GM23338 (cell line): ENCODE measurements around the gene KRTAP10-12. TPM values are rescaled to one million over a fixed set of nuclear protein-coding genes. Genes with fewer than 3 reads are reported as not detected.

ENCODE experiments used
- ATAC-seq: fragments of 200-7000 bp; cut with Tn5 transposase; 3 replicates; pipeline ENCODE4 v1.9.1; 2020
- DNase-seq: peaks from one replicate; pipeline ENCODE4 v3.0.0-alpha.2; 2015; ENCODE audit warnings: low spot score
- H2AFZ ChIP-seq: fragments of 200-600 bp; sonication (generic); 2 replicates; pipeline ENCODE4 v1.8.0; 2016; ENCODE audit warnings: antibody characterized with exemption, mild to moderate bottlenecking, moderate library complexity
- H3F3A ChIP-seq: fragments of 200-600 bp; sonication (generic); replicated peaks from 2 replicates; pipeline ENCODE4 v1.8.0; 2017; ENCODE audit warnings: antibody characterized with exemption, mixed run types, low read depth
- H3K27ac ChIP-seq: fragments of 200-600 bp; sonication (generic); 2 replicates; pipeline ENCODE4 v1.6.1; 2016; ENCODE audit warnings: low read depth
- H3K27me3 ChIP-seq: fragments of 200-600 bp; sonication (generic); 2 replicates; pipeline ENCODE4 v1.8.0; 2016; ENCODE audit warnings: mild to moderate bottlenecking, mixed run types, moderate library complexity; ENCODE audit not compliant: insufficient read depth
- H3K36me3 ChIP-seq: fragments of 200-600 bp; sonication (generic); 2 replicates; pipeline ENCODE4 v1.8.0; 2016; ENCODE audit warnings: mild to moderate bottlenecking; ENCODE audit not compliant: insufficient read depth
- H3K4me1 ChIP-seq: fragments of 200-600 bp; sonication (generic); 2 replicates; pipeline ENCODE4 v1.8.0; 2016; ENCODE audit warnings: mild to moderate bottlenecking, moderate library complexity; ENCODE audit not compliant: insufficient read depth
- H3K4me2 ChIP-seq: fragments of 200-600 bp; sonication (generic); 2 replicates; pipeline ENCODE4 v1.7.1; 2017; ENCODE audit warnings: mixed run types
- H3K4me3 ChIP-seq: fragments of 200-600 bp; sonication (generic); 2 replicates; pipeline ENCODE4 v1.6.1; 2016; ENCODE audit warnings: mixed run types
- H3K79me2 ChIP-seq: fragments of 200-600 bp; sonication (generic); replicated peaks from 2 replicates; pipeline ENCODE4 v1.8.0; 2017; ENCODE audit warnings: mild to moderate bottlenecking; ENCODE audit not compliant: insufficient read depth
- H3K9me2 ChIP-seq: fragments of 200-600 bp; sonication (generic); 2 replicates; pipeline ENCODE4 v1.8.0; 2017; ENCODE audit not compliant: insufficient read depth
- H4K20me1 ChIP-seq: fragments of 200-600 bp; sonication (generic); replicated peaks from 2 replicates; pipeline ENCODE4 v1.8.0; 2017; ENCODE audit warnings: mild to moderate bottlenecking; ENCODE audit not compliant: insufficient read depth
- H3K27ac Mint-ChIP-seq: 2 replicates; pipeline ENCODE4 v1.8.0; 2020; ENCODE audit warnings: inconsistent platforms, mild to moderate bottlenecking, moderate library complexity, mixed read lengths
- H3K27me3 Mint-ChIP-seq: 3 replicates; pipeline ENCODE4 v1.8.0; 2022; ENCODE audit warnings: low read depth, mild to moderate bottlenecking, moderate library complexity, mixed read lengths, inconsistent platforms; ENCODE audit not compliant: insufficient read depth, poor library complexity
- H3K36me3 Mint-ChIP-seq: 3 replicates; pipeline ENCODE4 v1.8.0; 2021; ENCODE audit warnings: low read depth, mild to moderate bottlenecking, inconsistent platforms, moderate library complexity, mixed read lengths
- H3K4me1 Mint-ChIP-seq: 3 replicates; pipeline ENCODE4 v1.8.0; 2020; ENCODE audit warnings: mild to moderate bottlenecking, inconsistent platforms, mixed read lengths
- H3K4me3 Mint-ChIP-seq: 3 replicates; pipeline ENCODE4 v1.8.0; 2021; ENCODE audit warnings: moderate library complexity, mild to moderate bottlenecking, inconsistent platforms, mixed read lengths
- H3K9me3 Mint-ChIP-seq: 3 replicates; pipeline ENCODE4 v1.8.0; 2020; ENCODE audit warnings: moderate library complexity, mild to moderate bottlenecking, inconsistent platforms, mixed read lengths
- CREB1 ChIP-seq: fragments of 250-450 bp; sonication (Bioruptor Pico); IDR thresholded peaks from 2 replicates; pipeline ENCODE4 v1.5.0; 2020; ENCODE audit warnings: low read depth, mild to moderate bottlenecking, moderate library complexity
- EZH2 ChIP-seq: fragments of 200-600 bp; sonication (generic); IDR thresholded peaks from one replicate; pipeline ENCODE4 v1.8.0; 2017; ENCODE audit warnings: antibody characterized with exemption, mild to moderate bottlenecking, low read depth; ENCODE audit not compliant: unreplicated experiment
- EZH2phosphoT487 ChIP-seq: fragments of 200-600 bp; sonication (generic); IDR thresholded peaks from one replicate; pipeline ENCODE4 v1.8.1; 2018; ENCODE audit warnings: antibody characterized with exemption; ENCODE audit not compliant: unreplicated experiment
- POLR2AphosphoS5 ChIP-seq: IDR thresholded peaks from 2 replicates; pipeline ENCODE4 v1.6.1; 2016; ENCODE audit warnings: antibody characterized with exemption, low read depth
- ZNF114 ChIP-seq: fragments of 250-450 bp; sonication (Bioruptor Pico); IDR thresholded peaks from 2 replicates; pipeline ENCODE4 v1.5.0; 2020; ENCODE audit warnings: mild to moderate bottlenecking, moderate library complexity
- ZNF331 ChIP-seq: fragments of 250-450 bp; sonication (Bioruptor Pico); IDR thresholded peaks from 2 replicates; pipeline ENCODE4 v1.5.0; 2020; ENCODE audit warnings: low read depth, mild to moderate bottlenecking, moderate library complexity
- polyA plus RNA-seq: library from polyadenylated mRNA; unstranded; fragments of >200 nt; fragmentation: Nextera tagmentation; extraction: Ambion mirVana; gene quantifications from 2 replicates; pipeline ENCODE4 v1.2.1, GENCODE V29; 2016
- total RNA-seq: library from RNA; depleted of rRNA; stranded (reverse); fragments of >200 nt; shearing (Covaris generic); gene quantifications from 2 replicates; pipeline ENCODE4 v1.2.3, GENCODE V29; 2014
- TF ChIP-seq, protein P1 (sequence below): IDR thresholded peaks from 2 replicates; pipeline ENCODE4 v1.6.1; 2016; ENCODE audit warnings: antibody characterized with exemption
- TF ChIP-seq, protein P2 (sequence below): fragments of 250-450 bp; sonication (Bioruptor Pico); IDR thresholded peaks from 2 replicates; pipeline ENCODE4 v1.5.0; 2020; ENCODE audit warnings: mild to moderate bottlenecking, moderate library complexity

The KRTAP10-12 gene
- total and polyA plus RNA-seq, 2 experiments from 2014 or later, result not detected

DNA sequence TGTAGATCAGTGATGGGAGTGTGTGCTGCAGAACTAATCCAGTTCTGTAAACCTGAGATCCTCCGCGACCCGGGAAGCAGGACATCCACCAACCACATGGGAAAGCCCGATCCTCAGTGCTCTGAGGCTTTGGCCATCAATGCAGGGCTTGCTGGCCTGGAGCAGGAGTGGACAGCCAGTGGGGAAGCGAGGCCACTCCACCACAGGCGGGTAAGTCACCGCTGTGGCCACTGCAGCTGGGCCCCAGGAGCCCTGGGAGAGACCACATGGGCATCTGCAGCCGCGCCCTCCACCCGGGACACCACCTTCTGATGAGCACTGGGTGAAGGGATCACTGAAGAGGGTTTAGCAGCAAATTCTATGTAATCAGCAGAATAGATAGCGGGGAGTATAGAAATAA lies 15.8 kb upstream of the KRTAP10-12 start:
- Mint-ChIP-seq H3K4me3 (no peak overlapping the region), H3K27ac (no peak overlapping the region), H3K27me3 (peaks cover 3% of the 10 kb centered on the region), H3K9me3 (no peaks in the 10 kb centered on the region; the same call in 2 of the 3 replicates), H3K4me1 (peaks cover 5% of the 10 kb centered on the region), H3K36me3 (no peaks in the 10 kb centered on the region)
- no peak overlapping the region for H2AFZ ChIP-seq
- H3K9me2 ChIP-seq, result no peaks in the 10 kb centered on the region; the same call in 1 of the 2 replicates
- TF ChIP-seq EZH2 (no peak), ZNF331 (CRISPR knock-in tag) (no peak), POLR2AphosphoS5 (no peak), ZNF114 (no peak), EZH2phosphoT487 (no peak), CREB1 (CRISPR knock-in tag) (no peak)
- TF ChIP-seq, protein P1, sequence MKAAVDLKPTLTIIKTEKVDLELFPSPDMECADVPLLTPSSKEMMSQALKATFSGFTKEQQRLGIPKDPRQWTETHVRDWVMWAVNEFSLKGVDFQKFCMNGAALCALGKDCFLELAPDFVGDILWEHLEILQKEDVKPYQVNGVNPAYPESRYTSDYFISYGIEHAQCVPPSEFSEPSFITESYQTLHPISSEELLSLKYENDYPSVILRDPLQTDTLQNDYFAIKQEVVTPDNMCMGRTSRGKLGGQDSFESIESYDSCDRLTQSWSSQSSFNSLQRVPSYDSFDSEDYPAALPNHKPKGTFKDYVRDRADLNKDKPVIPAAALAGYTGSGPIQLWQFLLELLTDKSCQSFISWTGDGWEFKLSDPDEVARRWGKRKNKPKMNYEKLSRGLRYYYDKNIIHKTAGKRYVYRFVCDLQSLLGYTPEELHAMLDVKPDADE, result no peak
- TF ChIP-seq, protein P2, sequence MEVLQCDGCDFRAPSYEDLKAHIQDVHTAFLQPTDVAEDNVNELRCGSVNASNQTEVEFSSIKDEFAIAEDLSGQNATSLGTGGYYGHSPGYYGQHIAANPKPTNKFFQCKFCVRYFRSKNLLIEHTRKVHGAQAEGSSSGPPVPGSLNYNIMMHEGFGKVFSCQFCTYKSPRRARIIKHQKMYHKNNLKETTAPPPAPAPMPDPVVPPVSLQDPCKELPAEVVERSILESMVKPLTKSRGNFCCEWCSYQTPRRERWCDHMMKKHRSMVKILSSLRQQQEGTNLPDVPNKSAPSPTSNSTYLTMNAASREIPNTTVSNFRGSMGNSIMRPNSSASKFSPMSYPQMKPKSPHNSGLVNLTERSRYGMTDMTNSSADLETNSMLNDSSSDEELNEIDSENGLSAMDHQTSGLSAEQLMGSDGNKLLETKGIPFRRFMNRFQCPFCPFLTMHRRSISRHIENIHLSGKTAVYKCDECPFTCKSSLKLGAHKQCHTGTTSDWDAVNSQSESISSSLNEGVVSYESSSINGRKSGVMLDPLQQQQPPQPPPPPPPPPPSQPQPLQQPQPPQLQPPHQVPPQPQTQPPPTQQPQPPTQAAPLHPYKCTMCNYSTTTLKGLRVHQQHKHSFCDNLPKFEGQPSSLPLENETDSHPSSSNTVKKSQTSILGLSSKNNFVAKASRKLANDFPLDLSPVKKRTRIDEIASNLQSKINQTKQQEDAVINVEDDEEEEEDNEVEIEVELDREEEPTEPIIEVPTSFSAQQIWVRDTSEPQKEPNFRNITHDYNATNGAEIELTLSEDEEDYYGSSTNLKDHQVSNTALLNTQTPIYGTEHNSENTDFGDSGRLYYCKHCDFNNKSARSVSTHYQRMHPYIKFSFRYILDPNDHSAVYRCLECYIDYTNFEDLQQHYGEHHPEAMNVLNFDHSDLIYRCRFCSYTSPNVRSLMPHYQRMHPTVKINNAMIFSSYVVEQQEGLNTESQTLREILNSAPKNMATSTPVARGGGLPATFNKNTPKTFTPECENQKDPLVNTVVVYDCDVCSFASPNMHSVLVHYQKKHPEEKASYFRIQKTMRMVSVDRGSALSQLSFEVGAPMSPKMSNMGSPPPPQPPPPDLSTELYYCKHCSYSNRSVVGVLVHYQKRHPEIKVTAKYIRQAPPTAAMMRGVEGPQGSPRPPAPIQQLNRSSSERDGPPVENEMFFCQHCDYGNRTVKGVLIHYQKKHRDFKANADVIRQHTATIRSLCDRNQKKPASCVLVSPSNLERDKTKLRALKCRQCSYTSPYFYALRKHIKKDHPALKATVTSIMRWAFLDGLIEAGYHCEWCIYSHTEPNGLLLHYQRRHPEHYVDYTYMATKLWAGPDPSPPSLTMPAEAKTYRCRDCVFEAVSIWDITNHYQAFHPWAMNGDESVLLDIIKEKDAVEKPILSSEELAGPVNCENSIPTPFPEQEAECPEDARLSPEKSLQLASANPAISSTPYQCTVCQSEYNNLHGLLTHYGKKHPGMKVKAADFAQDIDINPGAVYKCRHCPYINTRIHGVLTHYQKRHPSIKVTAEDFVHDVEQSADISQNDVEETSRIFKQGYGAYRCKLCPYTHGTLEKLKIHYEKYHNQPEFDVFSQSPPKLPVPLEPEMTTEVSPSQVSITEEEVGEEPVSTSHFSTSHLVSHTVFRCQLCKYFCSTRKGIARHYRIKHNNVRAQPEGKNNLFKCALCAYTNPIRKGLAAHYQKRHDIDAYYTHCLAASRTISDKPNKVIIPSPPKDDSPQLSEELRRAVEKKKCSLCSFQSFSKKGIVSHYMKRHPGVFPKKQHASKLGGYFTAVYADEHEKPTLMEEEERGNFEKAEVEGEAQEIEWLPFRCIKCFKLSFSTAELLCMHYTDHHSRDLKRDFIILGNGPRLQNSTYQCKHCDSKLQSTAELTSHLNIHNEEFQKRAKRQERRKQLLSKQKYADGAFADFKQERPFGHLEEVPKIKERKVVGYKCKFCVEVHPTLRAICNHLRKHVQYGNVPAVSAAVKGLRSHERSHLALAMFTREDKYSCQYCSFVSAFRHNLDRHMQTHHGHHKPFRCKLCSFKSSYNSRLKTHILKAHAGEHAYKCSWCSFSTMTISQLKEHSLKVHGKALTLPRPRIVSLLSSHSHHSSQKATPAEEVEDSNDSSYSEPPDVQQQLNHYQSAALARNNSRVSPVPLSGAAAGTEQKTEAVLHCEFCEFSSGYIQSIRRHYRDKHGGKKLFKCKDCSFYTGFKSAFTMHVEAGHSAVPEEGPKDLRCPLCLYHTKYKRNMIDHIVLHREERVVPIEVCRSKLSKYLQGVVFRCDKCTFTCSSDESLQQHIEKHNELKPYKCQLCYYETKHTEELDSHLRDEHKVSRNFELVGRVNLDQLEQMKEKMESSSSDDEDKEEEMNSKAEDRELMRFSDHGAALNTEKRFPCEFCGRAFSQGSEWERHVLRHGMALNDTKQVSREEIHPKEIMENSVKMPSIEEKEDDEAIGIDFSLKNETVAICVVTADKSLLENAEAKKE (CRISPR knock-in tag), result no peak
- no peak for DNase-seq
- no peaks in the 10 kb centered on the region for H3K79me2 ChIP-seq
- no peaks in the 10 kb centered on the region for H4K20me1 ChIP-seq
- H3K4me2 ChIP-seq, result no peak overlapping the region
- H3K36me3 ChIP-seq, result no peaks in the 10 kb centered on the region
- H3F3A ChIP-seq, result no peaks in the 10 kb centered on the region
- no peaks in the 10 kb centered on the region for H3K27me3 ChIP-seq
- no peak overlapping the region for H3K27ac ChIP-seq
- ATAC-seq, result no peak
- no peaks in the 10 kb centered on the region for H3K4me1 ChIP-seq
- H3K4me3 ChIP-seq, result no peak overlapping the region
